GM21526 (cell line): ENCODE measurements around the gene TTLL7.
A peak's percentile ranks its signal among the peaks of the same experiment; 100 is the strongest.

Experiments used
- ATAC-seq: cut with Tn5 transposase; IDR thresholded peaks from one replicate; pipeline ENCODE4 v1.9.1; 2021; ENCODE audit warnings: moderate library complexity; ENCODE audit not compliant: unreplicated experiment, low FRiP score

The TTLL7 gene

GRCh38 chr1:83889707-83890106, 109.2 kb downstream of the TTLL7 start:
- no peak for ATAC-seq

DNA sequence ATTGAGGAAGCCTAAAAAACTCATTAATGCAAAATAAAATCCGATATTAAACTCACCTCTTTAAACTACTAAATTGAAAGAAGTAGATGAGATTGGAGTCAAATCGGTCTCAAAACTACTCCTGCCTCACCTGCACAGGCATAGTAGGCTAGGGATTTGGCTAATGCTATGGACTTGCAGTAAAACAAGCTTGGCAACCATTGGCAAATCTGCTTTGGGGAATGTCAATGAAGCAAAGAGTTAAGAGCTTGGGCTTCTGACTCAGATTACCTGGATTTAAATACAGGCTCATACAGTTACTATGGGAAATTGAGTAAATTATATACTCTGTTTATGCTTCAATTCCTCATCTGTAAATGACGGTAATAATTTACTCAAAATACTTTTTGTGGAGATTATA, 111.4 kb downstream of the TTLL7 start:
- ATAC-seq = no peak

DNA sequence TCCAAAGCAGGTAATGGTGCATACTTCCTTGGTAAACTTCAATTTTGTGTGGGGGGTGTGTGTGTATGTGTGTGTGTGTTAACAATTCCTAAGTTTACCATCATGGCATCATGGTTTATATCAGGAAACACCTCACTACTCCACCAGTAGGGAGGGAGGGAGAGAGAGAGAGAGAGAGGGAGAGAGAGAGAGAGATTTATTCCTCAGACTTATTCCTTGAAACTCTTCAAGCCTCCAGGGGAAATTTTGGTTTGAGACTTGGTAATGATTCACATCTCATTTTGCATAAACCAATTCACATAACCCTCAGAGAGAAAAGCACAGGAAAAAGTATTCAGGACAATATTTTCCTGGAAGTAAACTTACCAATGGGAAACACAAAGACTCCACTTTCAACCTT, 115.0 kb downstream of the TTLL7 start:
- no peak for ATAC-seq

GRCh38 chr1:83882906-83883305, 116.0 kb downstream of the TTLL7 start:
- no peak for ATAC-seq

DNA sequence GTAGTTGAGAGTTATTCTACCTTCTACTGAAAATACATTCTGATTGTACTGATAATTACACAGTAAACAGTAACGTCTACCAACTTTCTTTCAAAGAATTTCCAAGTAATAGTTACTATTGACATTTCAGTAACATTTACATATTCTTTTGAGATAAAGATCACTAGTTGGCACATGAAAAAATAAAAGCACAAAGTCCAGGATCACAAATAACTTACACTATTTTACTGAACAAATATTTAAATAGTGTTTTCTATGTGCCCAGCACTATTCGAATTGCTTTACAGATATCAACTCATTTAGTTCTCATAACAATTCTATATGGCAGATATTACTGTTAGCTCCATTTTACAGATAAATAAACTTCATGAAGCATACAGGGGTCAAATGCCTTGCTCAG, 126.4 kb downstream of the TTLL7 start:
- no peak for ATAC-seq

- ATAC-seq = no peak
Measured at GRCh38 chr1:83864991-83865390, 133.9 kb downstream of the TTLL7 start.

DNA sequence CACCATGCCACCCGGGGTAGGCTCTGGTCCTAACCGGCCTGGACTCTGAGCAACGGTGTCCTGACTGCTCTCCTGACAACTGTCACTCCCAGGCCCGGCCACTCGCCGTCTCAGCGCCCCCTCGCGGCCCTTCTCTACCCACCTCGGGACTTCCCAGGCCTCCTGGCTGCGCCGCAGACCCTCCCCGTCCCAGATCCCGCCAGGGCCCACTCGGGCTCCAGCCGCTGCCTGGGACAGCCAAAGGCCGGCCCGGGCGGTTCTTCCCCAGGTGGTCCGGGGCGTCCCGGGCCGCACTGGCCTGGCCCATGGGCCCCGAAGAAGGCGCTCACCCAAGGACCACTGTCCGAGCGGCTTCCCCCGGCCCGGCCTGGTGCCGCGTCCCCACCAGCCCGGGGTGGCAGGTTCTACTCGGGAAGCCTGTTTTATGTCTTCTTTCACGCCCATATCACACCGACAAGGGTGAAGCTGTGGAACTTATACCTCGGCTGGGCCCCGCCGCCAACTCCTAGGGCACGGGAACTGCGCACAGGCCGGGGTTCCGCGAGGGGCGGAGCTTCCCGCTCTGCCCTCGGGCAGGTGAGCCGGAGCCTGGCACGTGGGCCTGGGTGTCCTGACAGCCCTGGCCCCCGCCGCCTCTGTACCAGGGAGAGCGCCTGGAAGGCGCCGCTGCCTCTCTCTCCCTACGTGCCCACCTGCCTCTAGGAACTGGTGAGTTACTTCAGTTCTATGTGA, 138.3 kb downstream of the TTLL7 start:
- ATAC-seq = peak; percentile 87

- ATAC-seq = no peak
Measured at GRCh38 chr1:83857716-83858115, 141.2 kb downstream of the TTLL7 start.

GRCh38 chr1:83857103-83857502, 141.8 kb downstream of the TTLL7 start:
- no peak for ATAC-seq

DNA sequence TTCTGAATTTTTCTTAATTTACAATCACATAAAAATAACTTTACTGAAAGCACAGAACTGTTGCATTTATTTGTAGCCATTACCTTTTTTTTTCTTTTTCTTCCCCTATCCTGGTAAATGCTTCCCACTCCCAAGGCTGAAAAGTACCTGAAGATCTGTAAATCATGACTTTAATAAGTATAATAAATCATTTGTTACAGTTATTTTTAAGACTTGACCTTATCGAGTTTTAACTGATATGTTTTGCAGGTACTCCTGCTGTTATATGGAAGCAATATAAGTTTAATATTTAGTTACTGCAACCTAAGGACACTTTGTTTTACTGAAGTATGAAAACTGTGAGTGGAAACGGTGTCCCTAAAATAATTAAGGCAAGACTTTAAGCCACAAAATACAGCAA, 142.6 kb downstream of the TTLL7 start:
- ATAC-seq = no peak

- no peak for ATAC-seq
Measured at GRCh38 chr1:83854456-83854855, 144.5 kb downstream of the TTLL7 start.

DNA sequence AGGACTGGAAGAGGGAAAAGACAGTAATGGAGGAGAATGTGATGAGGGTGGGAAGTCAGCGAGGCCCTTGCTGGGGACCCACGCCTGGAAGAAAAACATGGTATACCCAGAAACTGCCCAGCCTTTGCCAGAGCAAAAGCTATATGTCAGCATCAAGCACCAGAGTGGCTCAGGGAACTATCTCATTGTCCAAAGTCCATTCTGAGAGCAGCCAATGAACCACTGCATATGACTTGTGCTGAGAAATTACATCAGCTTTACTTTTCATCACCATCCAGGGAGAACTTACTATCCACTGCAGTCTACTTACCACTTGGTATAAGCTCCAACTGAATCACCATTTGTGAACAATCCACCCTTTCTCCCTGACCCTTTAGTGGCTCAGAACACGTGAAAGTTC, 148.1 kb downstream of the TTLL7 start:
- ATAC-seq = no peak

- ATAC-seq = peak; percentile 60
Measured at GRCh38 chr1:83849191-83850061, 149.5 kb downstream of the TTLL7 start.

- ATAC-seq = no peak
Measured at GRCh38 chr1:83846138-83846537, 152.8 kb downstream of the TTLL7 start.

DNA sequence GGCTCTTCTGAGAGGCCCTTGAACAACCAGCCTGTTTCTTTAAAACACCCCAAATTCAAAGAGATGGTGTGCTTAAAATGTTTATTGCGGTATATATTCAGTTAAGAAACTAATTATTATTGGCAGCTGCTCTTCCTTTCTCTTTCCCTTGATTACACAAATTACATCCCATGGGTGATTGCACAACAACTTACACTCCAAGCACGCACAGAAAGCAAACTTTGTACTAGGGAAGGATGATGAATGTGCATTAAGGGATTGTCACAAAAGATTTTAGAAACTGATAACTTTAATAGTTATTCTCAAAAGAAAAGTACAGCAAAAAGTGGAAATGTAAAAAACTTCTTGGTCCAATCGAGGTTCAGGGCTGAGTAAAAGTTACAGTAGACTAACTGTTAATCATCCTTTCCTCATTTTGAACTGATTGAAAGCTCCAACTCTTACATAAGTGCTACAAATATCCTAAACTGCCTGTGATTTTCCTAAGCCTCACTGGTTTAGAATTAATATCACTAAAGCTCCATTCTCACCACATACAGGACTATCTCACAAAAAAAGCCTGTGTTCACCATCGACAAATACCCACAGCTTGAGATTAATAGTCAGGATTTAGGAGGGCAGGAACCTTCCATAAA, 153.4 kb downstream of the TTLL7 start:
- ATAC-seq = no peak

DNA sequence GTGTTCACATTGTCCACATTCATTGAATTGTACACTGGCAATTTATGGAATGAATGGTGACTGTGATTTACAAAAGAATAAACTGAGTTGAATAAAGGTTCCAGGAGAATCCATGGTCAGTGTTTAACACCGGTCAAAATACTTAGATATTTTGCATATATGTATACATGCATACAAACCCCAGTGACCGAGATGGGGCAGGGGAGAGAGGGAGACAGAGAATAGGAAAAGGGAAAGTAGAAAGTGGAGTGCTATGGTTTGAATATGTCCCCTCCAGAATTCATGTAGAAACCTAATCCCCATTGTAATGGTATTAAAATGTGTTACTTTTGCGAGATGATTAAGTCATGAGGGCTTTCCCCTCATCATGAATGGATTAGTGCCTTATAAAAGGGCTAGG, 154.4 kb downstream of the TTLL7 start:
- no peak for ATAC-seq

DNA sequence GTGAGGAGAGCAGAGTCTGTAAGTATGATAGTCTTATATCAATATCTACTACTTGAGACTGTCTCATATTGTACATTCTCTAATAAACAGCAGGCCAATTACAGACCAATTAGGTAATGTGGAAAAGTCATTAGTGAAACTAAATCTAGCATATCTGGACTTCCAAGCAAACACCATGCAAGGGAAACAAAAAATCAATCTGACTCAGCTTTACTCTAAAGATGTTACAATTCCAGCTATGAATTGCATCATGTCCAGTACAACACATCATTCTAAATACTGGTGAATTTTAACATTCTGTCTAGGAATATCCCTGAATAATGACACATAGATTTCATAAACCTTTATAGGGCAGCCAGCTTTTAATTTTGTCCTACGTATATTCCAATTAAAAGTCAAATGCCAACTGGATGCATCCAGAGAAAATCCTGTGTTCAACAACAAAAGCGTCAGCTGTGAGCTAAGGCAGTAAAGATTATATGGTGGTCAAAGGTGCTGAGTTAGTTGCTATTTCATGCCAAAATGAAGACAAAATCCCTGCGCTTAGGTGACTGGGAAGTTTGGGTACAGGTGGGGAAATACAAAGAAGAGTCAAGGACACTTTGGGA, 159.3 kb downstream of the TTLL7 start:
- ATAC-seq = no peak

DNA sequence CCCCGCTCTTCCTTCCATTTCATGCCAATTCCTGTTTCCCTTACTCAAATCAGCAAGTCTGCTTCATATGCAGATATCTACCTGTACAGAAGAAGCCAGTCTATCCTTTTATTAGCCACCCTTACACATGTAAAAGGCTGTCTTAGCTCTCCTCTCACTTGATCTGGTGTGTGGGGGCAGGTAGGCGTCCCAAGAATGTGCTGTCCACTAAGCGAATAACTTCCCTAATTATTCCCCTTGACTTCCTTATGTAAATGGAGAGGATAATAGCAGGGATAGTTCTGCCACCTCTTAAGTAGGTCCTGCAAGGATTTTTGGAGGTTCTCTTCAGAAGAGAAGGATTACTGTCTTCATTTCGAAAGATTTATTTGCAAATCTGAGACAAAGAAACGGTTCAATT, 160.4 kb downstream of the TTLL7 start:
- no peak for ATAC-seq

DNA sequence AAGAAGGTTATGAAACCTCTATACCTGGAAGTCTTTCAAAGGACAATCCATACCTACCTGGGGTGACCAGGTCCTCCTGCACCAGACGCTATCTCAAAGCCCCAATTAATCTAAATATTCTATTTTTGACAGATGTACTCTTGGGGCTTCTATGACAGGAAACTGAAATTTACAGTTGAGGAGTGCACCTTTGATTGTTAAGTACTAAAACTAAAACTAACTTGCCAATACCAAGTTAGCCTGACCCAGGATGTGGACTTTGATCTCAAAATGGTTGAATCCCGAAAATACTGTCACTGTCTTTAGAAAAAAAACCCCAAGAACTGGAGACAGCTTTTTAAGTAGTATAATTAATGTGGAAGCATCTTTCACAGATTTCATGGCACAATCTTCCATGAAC, 162.4 kb downstream of the TTLL7 start:
- no peak for ATAC-seq

GRCh38 chr1:83834621-83835264, 164.2 kb downstream of the TTLL7 start:
- no peak for ATAC-seq

DNA sequence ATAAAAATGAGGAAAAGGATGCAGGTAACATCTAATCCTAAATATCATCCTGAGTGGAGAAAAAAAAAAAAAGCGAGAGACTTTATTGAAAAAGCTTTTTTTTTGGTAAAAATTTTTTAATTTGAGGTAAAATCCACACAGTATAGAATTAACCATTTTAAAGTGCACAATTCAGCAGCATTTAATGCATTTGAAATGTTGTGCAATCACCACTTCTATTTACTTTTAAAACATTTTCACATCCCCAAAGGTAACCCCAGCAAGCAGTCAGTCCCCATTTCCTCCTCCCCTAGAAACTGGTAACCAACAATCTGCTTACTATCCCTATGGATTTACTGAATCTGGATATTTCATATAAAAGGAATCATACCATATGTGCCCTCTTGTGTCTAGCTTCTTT, 166.7 kb downstream of the TTLL7 start:
- ATAC-seq = no peak
